HepG2 (cell line): ENCODE results near the gene ARHGAP4. TPM values are rescaled to one million over a fixed set of nuclear protein-coding genes. Genes with fewer than 3 reads are reported as not detected.

Experiments
- ATAC-seq: fragments of 200-7000 bp; cut with Tn5 transposase; 3 replicates; pipeline ENCODE4 v1.9.1; 2020; ENCODE audit warnings: mild to moderate bottlenecking, moderate library complexity
- BruUV-seq: library from RNA; stranded (reverse); fragments of 400-500 nt; replicated peaks from 2 replicates; lab custom pipeline; 2021; lab: Mats Ljungman, UMichigan
- CTCF ChIA-PET: fragments of 300-600 bp; formaldehyde crosslinking; extraction: SDS; loops from one replicate; lab custom pipeline; 2021; ENCODE audit warnings: low total read pairs, inconsistent platforms, low intra/inter-chr PET ratio; lab: Yijun Ruan, JAX
- POLR2A ChIA-PET: fragments of 350-600 bp; sonication (Branson Sonifier 250); formaldehyde crosslinking; loops from one replicate; lab custom pipeline; 2020; ENCODE audit warnings: antibody characterized with exemption, inconsistent platforms; lab: Yijun Ruan, JAX
- DNase-seq: peaks from one replicate; pipeline ENCODE4 v3.0.0-alpha.2; 2015; ENCODE audit warnings: low spot score
- FAIRE-seq: peaks from 3 replicates; lab custom pipeline; 2011; peaks lifted over from hg19 to GRCh38; lab: Jason Lieb, UNC
- H2AFZ ChIP-seq: one replicate; pipeline ENCODE4 v1.6.1; 2011; ENCODE audit warnings: low read length, inconsistent platforms
- H3K27ac ChIP-seq: fragments of 300-600 bp; 3 replicates; pipeline ENCODE4 v1.8.0; 2011; ENCODE audit warnings: mixed run types, mild to moderate bottlenecking, mixed read lengths, low read length, inconsistent platforms; ENCODE audit not compliant: insufficient read depth; ENCODE audit errors: extremely low read length
- H3K27me3 ChIP-seq, 2 experiments: fragments of 200-600 bp in 1 of 2; 2 replicates in 1 of 2; 3 replicates in 1 of 2; pipeline versions ENCODE4 v1.6.0 to v1.8.0; 2011; ENCODE audit warnings: low read length in 2 of 2, mild to moderate bottlenecking in 2 of 2, moderate library complexity in 2 of 2, inconsistent platforms in 1 of 2; ENCODE audit not compliant: insufficient read depth in 2 of 2, control insufficient read depth in 1 of 2
- H3K36me3 ChIP-seq, 2 experiments: fragments of 200-600 bp in 1 of 2; replicated peaks in 1 of 2; 2 replicates in 1 of 2; 3 replicates in 1 of 2; pipeline versions ENCODE4 v1.5.1 to v1.8.0; 2011; ENCODE audit warnings: low read length in 2 of 2, inconsistent platforms in 1 of 2; ENCODE audit not compliant: insufficient read depth in 2 of 2, control insufficient read depth in 1 of 2
- H3K4me1 ChIP-seq: 2 replicates; pipeline ENCODE4 v1.5.1; 2012; ENCODE audit warnings: low read length, inconsistent platforms; ENCODE audit not compliant: insufficient read depth
- H3K4me2 ChIP-seq: 2 replicates; pipeline ENCODE4 v1.6.0; 2011; ENCODE audit warnings: low read depth, low read length, inconsistent platforms
- H3K4me3 ChIP-seq, 3 experiments: fragments of 200-600 bp in 1 of 3; sonication (generic), shearing (Covaris generic) in 1 of 3; replicated peaks in 1 of 3; 2 replicates each; pipeline ENCODE4 v1.5.1; 2011 to 2016; ENCODE audit warnings: low read length in 3 of 3, inconsistent platforms in 2 of 3, low read depth in 2 of 3, mild to moderate bottlenecking in 2 of 3, control low read depth in 1 of 3, mixed read lengths in 1 of 3; ENCODE audit not compliant: insufficient read depth in 1 of 3
- H3K79me2 ChIP-seq: one replicate; pipeline ENCODE4 v1.6.1; 2011; ENCODE audit warnings: low read length, inconsistent platforms; ENCODE audit not compliant: insufficient read depth
- H3K9ac ChIP-seq: 2 replicates; pipeline ENCODE4 v1.6.0; 2011; ENCODE audit warnings: mild to moderate bottlenecking, low read depth, low read length, inconsistent platforms; ENCODE audit not compliant: insufficient read depth
- H3K9me3 ChIP-seq: 2 replicates; pipeline ENCODE4 v1.5.1; 2012; ENCODE audit warnings: mild to moderate bottlenecking, low read length
- H4K20me1 ChIP-seq: 2 replicates; pipeline ENCODE4 v1.6.0; 2011; ENCODE audit warnings: inconsistent platforms, mild to moderate bottlenecking, low read length, moderate library complexity; ENCODE audit not compliant: insufficient read depth
- CEBPB ChIP-seq: IDR thresholded peaks from 2 replicates; pipeline ENCODE4 v1.6.1; 2011; ENCODE audit warnings: low read depth, low read length, improper control_type of control experiment, borderline replicate concordance
- HINFP ChIP-seq: sonication (generic); formaldehyde crosslinking; IDR thresholded peaks from 2 replicates; pipeline ENCODE4 v1.4.0; 2020; ENCODE audit warnings: low read depth, mild to moderate bottlenecking, missing genetic modification reagents
- HMGXB3 ChIP-seq: sonication (generic); formaldehyde crosslinking; IDR thresholded peaks from 2 replicates; pipeline ENCODE4 v1.4.0; 2020; ENCODE audit warnings: missing genetic modification reagents, borderline replicate concordance
- NFE2 ChIP-seq: sonication (generic); formaldehyde crosslinking; IDR thresholded peaks from 2 replicates; pipeline ENCODE4 v1.4.0; 2020; ENCODE audit warnings: missing genetic modification reagents
- PHF20 ChIP-seq: sonication (generic); formaldehyde crosslinking; IDR thresholded peaks from 2 replicates; pipeline ENCODE4 v1.5.0; 2020; ENCODE audit warnings: mild to moderate bottlenecking, missing genetic modification reagents
- ZNF333 ChIP-seq: sonication (generic); formaldehyde crosslinking; IDR thresholded peaks from 2 replicates; pipeline ENCODE4 v1.4.0; 2020; ENCODE audit warnings: mild to moderate bottlenecking, missing genetic modification reagents, borderline replicate concordance
- ZNF414 ChIP-seq: sonication (generic); formaldehyde crosslinking; IDR thresholded peaks from 2 replicates; pipeline ENCODE4 v1.5.0; 2020; ENCODE audit warnings: missing genetic modification reagents
- ZNF557 ChIP-seq: sonication (generic); formaldehyde crosslinking; IDR thresholded peaks from 2 replicates; pipeline ENCODE4 v1.4.0; 2020; ENCODE audit warnings: missing genetic modification reagents
- ZNF773 ChIP-seq: sonication (generic); formaldehyde crosslinking; IDR thresholded peaks from 2 replicates; pipeline ENCODE4 v1.4.0; 2020; ENCODE audit warnings: missing genetic modification reagents, borderline replicate concordance
- ZNF800 ChIP-seq: sonication (generic); formaldehyde crosslinking; IDR thresholded peaks from 2 replicates; pipeline ENCODE4 v1.4.0; 2020; ENCODE audit warnings: missing genetic modification reagents
- WGBS: methylation state at CpG from one replicate; pipeline ENCODE4 v1.1.6; 2017; ENCODE audit warnings: low lambda C conversion rate; 5-methylcytosine and 5-hydroxymethylcytosine counted together
- in situ Hi-C: cut with HindIII; loops from 2 replicates; pipeline ENCODE4 v1.10.0; 2017; ENCODE audit warnings: low pct_unique_long_range_greater_than_20kb; ENCODE audit not compliant: extremely low pct_ligation_motif_present
- intact Hi-C: fragments of 100-400 bp; cut with micrococcal nuclease; formaldehyde crosslinking; loops from one replicate; pipeline ENCODE4 v1.10.0; 2022; ENCODE audit not compliant: unreplicated experiment
- polyA plus RNA-seq, 8 experiments: library from polyadenylated mRNA; depleted of rRNA in 3 of 8; stranded (reverse) in 7 of 8; unstranded in 1 of 8; fragments of >200 nt; fragmentation: Illumina TruSeq in 4 of 8; extraction: Trizol in 4 of 8; gene quantifications; 2 replicates each; pipeline versions ENCODE4 v1.2.1 to v1.2.3, GENCODE V29; 2011 to 2016; ENCODE audit warnings: low read depth in 4 of 8, missing spikeins in 1 of 8, mixed read lengths in 1 of 8; ENCODE audit not compliant: insufficient read depth in 1 of 8
- total RNA-seq, 5 experiments: library from RNA; depleted of rRNA; stranded (reverse); fragments of >200 nt; fragmentation: Illumina TruSeq; extraction: Trizol; gene quantifications; 2 replicates each; pipeline ENCODE4 v1.2.3, GENCODE V29; 2016; ENCODE audit warnings: low read depth in 1 of 5

Gene ARHGAP4
- total and polyA plus RNA-seq, 2 of the 13 experiments (the other 11 are each of a cell fraction or from before 2014, with no cell fraction given) = 0.57 to 0.64 TPM

GRCh38 chrX:153900831-153901752 is 25.0 kb downstream of the ARHGAP4 start:
- intact Hi-C loops = no loop called here
- H3K36me3 ChIP-seq = no peaks in the 10 kb centered on the region
- DNase-seq (no peak), FAIRE-seq (no peak), ATAC-seq (no peak)
- peaks cover 3 to 9% of the 10 kb centered on the region in 2 experiments; a peak in 2 of 5 replicates for H3K27me3 ChIP-seq
- no TSS peak for BruUV-seq
- WGBS = 21% methylated on average over 21 of the region's 26 CpGs
- in situ Hi-C loops = no loop called here
- H2AFZ ChIP-seq = no peak overlapping the region
- H3K4me3 ChIP-seq = no peak overlapping the region
- H3K79me2 ChIP-seq = no peaks in the 10 kb centered on the region
- H3K9ac ChIP-seq = no peak overlapping the region
- CTCF ChIA-PET = no interaction called here
- POLR2A ChIA-PET = no interaction called here
- H3K9me3 ChIP-seq = no peaks in the 10 kb centered on the region
- no peak overlapping the region for H3K27ac ChIP-seq
- no peaks in the 10 kb centered on the region for H3K4me1 ChIP-seq
- H4K20me1 ChIP-seq = no peaks in the 10 kb centered on the region
- no peak overlapping the region for H3K4me2 ChIP-seq
- TF ChIP-seq ZNF333 (CRISPR knock-in tag) (no peak), CEBPB (no peak), ZNF414 (CRISPR knock-in tag) (no peak), ZNF557 (no peak), ZNF800 (CRISPR knock-in tag) (no peak), NFE2 (CRISPR knock-in tag) (no peak), ZNF773 (CRISPR knock-in tag) (no peak), PHF20 (CRISPR knock-in tag) (no peak), HMGXB3 (no peak), HINFP (CRISPR knock-in tag) (no peak)
